ENCODE results near the gene STK32B.
"Not testable (repeated sequence)": the region's sequence is repeated elsewhere in the genome, so short reads cannot be mapped to it uniquely, and the experiment has no call there.

Gene STK32B

GRCh38 chr4:5261866-5262265 is 210.6 kb downstream of the STK32B start:
- no peak for DNase-seq (ENCODE audit: extremely low spot score)
- ChIA-PET POLR2A (no interaction called here), CTCF (no interaction called here)
- no peak for TF ChIP-seq TARDBP (IDR thresholded peaks at IDR 0.05)
- TF ChIP-seq SUZ12 (IDR thresholded peaks at IDR 0.05): no peak
- TF ChIP-seq NFRKB (IDR thresholded peaks at IDR 0.05): no peak
- TF ChIP-seq L3MBTL2 (conservative IDR thresholded peaks at IDR 0.05): no peak
- TF ChIP-seq FOXM1 (IDR thresholded peaks at IDR 0.05; ENCODE audit: borderline replicate concordance): no peak
- no peak for TF ChIP-seq ZNF384 (IDR thresholded peaks at IDR 0.05)
- no peak for TF ChIP-seq CTBP1 (IDR thresholded peaks at IDR 0.05; ENCODE audit: borderline replicate concordance)
- TF ChIP-seq LEF1 (IDR thresholded peaks at IDR 0.05; ENCODE audit: borderline replicate concordance): no peak
- TF ChIP-seq ARNT (IDR thresholded peaks at IDR 0.05): no peak

DNA sequence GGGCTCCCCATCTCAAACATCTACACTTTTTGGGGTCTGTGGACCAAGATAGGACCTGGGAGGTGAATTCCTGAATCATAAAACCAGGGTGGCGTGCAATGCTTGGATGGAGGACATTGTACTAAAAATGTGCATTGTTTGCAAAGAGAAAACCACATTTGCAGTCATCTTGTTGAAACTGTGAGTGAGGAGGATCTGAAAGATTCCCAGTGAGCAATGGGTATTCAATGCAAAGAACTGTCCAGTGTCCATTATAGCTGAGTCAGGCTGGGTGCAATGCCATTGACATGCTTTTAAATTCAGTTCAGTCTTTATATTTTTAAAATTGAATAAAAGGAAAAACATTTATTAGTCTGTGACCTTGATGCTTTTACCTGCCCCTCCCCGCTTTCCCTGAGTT is 215.7 kb downstream of the STK32B start:
- POLR2A ChIA-PET: no interaction called here
- no peak for DNase-seq (ENCODE audit: extremely low spot score)
- CTCF ChIA-PET: no interaction called here
- TF ChIP-seq SP1 (IDR thresholded peaks at IDR 0.05) (no peak), L3MBTL2 (conservative IDR thresholded peaks at IDR 0.05) (no peak), ARNT (IDR thresholded peaks at IDR 0.05) (no peak), ZNF384 (IDR thresholded peaks at IDR 0.05) (no peak), PKNOX1 (IDR thresholded peaks at IDR 0.05) (no peak), HDGF (IDR thresholded peaks at IDR 0.05; ENCODE audit: borderline replicate concordance) (no peak), CTBP1 (IDR thresholded peaks at IDR 0.05; ENCODE audit: borderline replicate concordance) (no peak), ELF4 (IDR thresholded peaks at IDR 0.05) (no peak), BHLHE40 (IDR thresholded peaks at IDR 0.05; ENCODE audit: borderline replicate concordance) (no peak), LEF1 (IDR thresholded peaks at IDR 0.05; ENCODE audit: borderline replicate concordance) (no peak), FOXM1 (IDR thresholded peaks at IDR 0.05; ENCODE audit: borderline replicate concordance) (no peak), TARDBP (IDR thresholded peaks at IDR 0.05) (no peak), NFRKB (IDR thresholded peaks at IDR 0.05) (no peak), FOXA1 (IDR thresholded peaks at IDR 0.05) (no peak), SUZ12 (IDR thresholded peaks at IDR 0.05) (no peak), FOXK2 (IDR thresholded peaks at IDR 0.05) (no peak)

DNA sequence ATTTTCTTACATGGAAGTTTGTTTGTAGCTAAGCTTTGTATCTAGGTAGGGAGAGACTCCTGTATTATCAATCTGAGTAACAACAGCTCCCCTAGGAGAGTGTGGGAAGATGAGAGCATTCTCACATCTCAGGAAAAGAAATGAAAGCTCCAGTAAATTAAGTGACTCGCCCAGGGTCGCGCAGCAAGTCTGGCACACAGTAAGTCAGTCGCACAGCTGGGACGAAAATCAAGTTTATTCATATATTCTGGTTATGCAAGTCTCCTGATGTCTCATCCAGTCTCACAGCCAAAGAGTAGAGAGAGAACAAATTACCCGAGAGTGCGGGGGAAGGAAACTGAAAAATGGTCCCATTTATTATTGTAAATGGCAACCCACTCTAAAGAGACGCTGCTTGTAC is 216.1 kb downstream of the STK32B start:
- CTCF ChIA-PET: no interaction called here
- DNase-seq (ENCODE audit: extremely low spot score): no peak
- POLR2A ChIA-PET: no interaction called here
- TF ChIP-seq BHLHE40 (IDR thresholded peaks at IDR 0.05; ENCODE audit: borderline replicate concordance) (no peak), PKNOX1 (IDR thresholded peaks at IDR 0.05) (no peak), ELF4 (IDR thresholded peaks at IDR 0.05) (no peak), FOXM1 (IDR thresholded peaks at IDR 0.05; ENCODE audit: borderline replicate concordance) (no peak)

- CTCF ChIA-PET: no interaction called here
- TF ChIP-seq ZNF384 (IDR thresholded peaks at IDR 0.05): no peak
- TF ChIP-seq ARNT (IDR thresholded peaks at IDR 0.05): no peak
- TF ChIP-seq NFRKB (IDR thresholded peaks at IDR 0.05): no peak
- POLR2A ChIA-PET: no interaction called here
- DNase-seq (ENCODE audit: extremely low spot score): no peak
These were observed 225.3 kb downstream of the STK32B start for GRCh38 chr4:5276475-5277075.

GRCh38 chr4:5277079-5277478 is 225.8 kb downstream of the STK32B start:
- POLR2A ChIA-PET: no interaction called here
- CTCF ChIA-PET: no interaction called here
- no peak for DNase-seq (ENCODE audit: extremely low spot score)
- TF ChIP-seq FOXK2 (IDR thresholded peaks at IDR 0.05): no peak

GRCh38 chr4:5278213-5278612 is 226.9 kb downstream of the STK32B start:
- no peak for DNase-seq (ENCODE audit: extremely low spot score)
- POLR2A ChIA-PET: no interaction called here
- CTCF ChIA-PET: no interaction called here
- TF ChIP-seq SP1 (IDR thresholded peaks at IDR 0.05): no peak
- TF ChIP-seq PKNOX1 (IDR thresholded peaks at IDR 0.05): no peak
- TF ChIP-seq CTBP1 (IDR thresholded peaks at IDR 0.05; ENCODE audit: borderline replicate concordance): no peak

- CTCF ChIA-PET; DNase-seq (ENCODE audit: extremely low spot score); POLR2A ChIA-PET: not testable (repeated sequence)
These were observed 228.8 kb downstream of the STK32B start for GRCh38 chr4:5280069-5280468.

GRCh38 chr4:5280828-5281227 is 229.5 kb downstream of the STK32B start:
- CTCF ChIA-PET: no interaction called here
- POLR2A ChIA-PET: no interaction called here
- TF ChIP-seq L3MBTL2 (conservative IDR thresholded peaks at IDR 0.05): no peak
- no peak for TF ChIP-seq ARNT (IDR thresholded peaks at IDR 0.05)
- no peak for TF ChIP-seq ZNF384 (IDR thresholded peaks at IDR 0.05)
- TF ChIP-seq NFRKB (IDR thresholded peaks at IDR 0.05): no peak
- no peak for TF ChIP-seq CTBP1 (IDR thresholded peaks at IDR 0.05; ENCODE audit: borderline replicate concordance)
- no peak for DNase-seq (ENCODE audit: extremely low spot score)
